Keratinocyte (primary cell): ENCODE measurements around the gene C6orf132. TPM values are rescaled to one million over a fixed set of nuclear protein-coding genes. Genes with fewer than 3 reads are reported as not detected.

Source experiments
- DNase-seq: peaks from one replicate; pipeline ENCODE4 v3.0.0-alpha.2; 2011; ENCODE audit warnings: low read depth, missing footprints, low spot score
- FAIRE-seq: peaks from 2 replicates; lab custom pipeline; 2011; peaks lifted over from hg19 to GRCh38; lab: Jason Lieb, UNC
- H2AFZ ChIP-seq: 2 replicates; pipeline ENCODE4 v1.6.0; 2012; ENCODE audit warnings: low read length, control low read depth, inconsistent platforms; ENCODE audit not compliant: control insufficient read depth
- H3K27ac ChIP-seq: 2 replicates; pipeline ENCODE4 v1.5.1; 2011; ENCODE audit warnings: low read length; ENCODE audit not compliant: control insufficient read depth, insufficient read depth
- H3K27me3 ChIP-seq: 3 replicates; pipeline ENCODE4 v1.6.0; 2011; ENCODE audit warnings: low read length; ENCODE audit not compliant: control insufficient read depth, insufficient read depth; ENCODE audit errors: extremely low read depth
- H3K36me3 ChIP-seq, 2 experiments: 2 replicates in 1 of 2; 3 replicates in 1 of 2; pipeline ENCODE4 v1.5.1; 2011; ENCODE audit warnings: low read length in 2 of 2, mild to moderate bottlenecking in 1 of 2; ENCODE audit not compliant: control insufficient read depth in 2 of 2, insufficient read depth in 2 of 2; ENCODE audit errors: extremely low read depth in 1 of 2
- H3K4me1 ChIP-seq: 3 replicates; pipeline ENCODE4 v1.5.1; 2011; ENCODE audit warnings: low read length; ENCODE audit not compliant: control insufficient read depth, insufficient read depth; ENCODE audit errors: extremely low read depth
- H3K4me2 ChIP-seq: 3 replicates; pipeline ENCODE4 v1.6.0; 2011; ENCODE audit warnings: low read depth, low read length; ENCODE audit not compliant: control insufficient read depth, insufficient read depth; ENCODE audit errors: extremely low read depth
- H3K4me3 ChIP-seq, 3 experiments: fragments of 200-600 bp in 1 of 3; sonication (generic) in 1 of 3; 2 replicates in 2 of 3; 3 replicates in 1 of 3; pipeline ENCODE4 v1.5.1; 2011 to 2016; ENCODE audit warnings: low read length in 3 of 3, mild to moderate bottlenecking in 3 of 3, control low read depth in 2 of 3, inconsistent platforms in 1 of 3, low read depth in 1 of 3, mixed read lengths in 1 of 3, mixed run types in 1 of 3, moderate library complexity in 1 of 3; ENCODE audit not compliant: control insufficient read depth in 2 of 3, insufficient read depth in 2 of 3; ENCODE audit errors: extremely low read depth in 1 of 3
- H3K79me2 ChIP-seq: 2 replicates; pipeline ENCODE4 v1.6.0; 2012; ENCODE audit warnings: low read length; ENCODE audit not compliant: control insufficient read depth, insufficient read depth
- H3K9ac ChIP-seq: 3 replicates; pipeline ENCODE4 v1.6.0; 2011; ENCODE audit warnings: low read length; ENCODE audit not compliant: control insufficient read depth, insufficient read depth; ENCODE audit errors: extremely low read depth
- H3K9me1 ChIP-seq: 3 replicates; pipeline ENCODE4 v1.6.0; 2011; ENCODE audit warnings: low read length; ENCODE audit not compliant: control insufficient read depth, insufficient read depth; ENCODE audit errors: extremely low read depth
- H3K9me3 ChIP-seq: 2 replicates; pipeline ENCODE4 v1.5.1; 2012; ENCODE audit warnings: low read depth, low read length; ENCODE audit not compliant: control insufficient read depth
- H4K20me1 ChIP-seq: 3 replicates; pipeline ENCODE4 v1.6.0; 2011; ENCODE audit warnings: low read length; ENCODE audit not compliant: control insufficient read depth, insufficient read depth; ENCODE audit errors: extremely low read depth
- EZH2 ChIP-seq: IDR thresholded peaks from one replicate; pipeline ENCODE4 v1.6.1; 2012; ENCODE audit warnings: inconsistent platforms, mild to moderate bottlenecking, low read length, moderate library complexity
- dilution Hi-C: fragments of 300-500 bp; cut with MboI; formaldehyde crosslinking; loops from one replicate; pipeline ENCODE4 v1.7.0; 2020; ENCODE audit warnings: low sequenced_read_pairs; ENCODE audit not compliant: extremely low pct_ligation_motif_present
- polyA plus RNA-seq, 5 experiments: library from polyadenylated mRNA; depleted of rRNA in 3 of 5; stranded (reverse) in 3 of 5; stranded (forward) in 1 of 5; unstranded in 1 of 5; fragments of >200 nt; gene quantifications; 1 replicate in 1 of 5; 2 replicates in 3 of 5; 3 replicates in 1 of 5; pipeline versions ENCODE4 v1.2.1 to v1.2.3, GENCODE V29; 2011 to 2012; ENCODE audit warnings: missing spikeins in 2 of 5, low read depth in 1 of 5, low replicate concordance in 1 of 5
- TF ChIP-seq, protein P1 (sequence below), 3 experiments: IDR thresholded peaks in 1 of 3; conservative IDR thresholded peaks in 1 of 3; optimal IDR thresholded peaks in 1 of 3; 2 replicates in 2 of 3; 3 replicates in 1 of 3; pipeline versions ENCODE3 to v1.5.1; 2011; ENCODE audit warnings: low read length in 3 of 3, mild to moderate bottlenecking in 3 of 3, moderate library complexity in 2 of 3, control low read depth in 1 of 3, inconsistent platforms in 1 of 3; ENCODE audit not compliant: insufficient read depth in 2 of 3; ENCODE audit errors: extremely low read depth in 1 of 3

C6orf132 gene
- polyA plus RNA-seq, 1 donor (not counting 4 experiments of a cell fraction or from before 2014, with no cell fraction given) = 11.8 TPM

- Histone ChIP-seq H3K4me2 (no peak overlapping the region), H3K4me3 (no peak overlapping the region), H3K27ac (no peak overlapping the region), H3K79me2 (no peaks in the 10 kb centered on the region), H2AFZ (no peak overlapping the region), H3K27me3 (no peaks in the 10 kb centered on the region), H4K20me1 (no peaks in the 10 kb centered on the region), H3K36me3 (peaks cover 11 to 24% of the 10 kb centered on the region in 2 experiments), H3K9ac (no peak overlapping the region), H3K9me1 (no peaks in the 10 kb centered on the region), H3K9me3 (no peaks in the 10 kb centered on the region), H3K4me1 (no peaks in the 10 kb centered on the region)
- FAIRE-seq (no peak), DNase-seq (no peak)
- TF ChIP-seq, protein P1, sequence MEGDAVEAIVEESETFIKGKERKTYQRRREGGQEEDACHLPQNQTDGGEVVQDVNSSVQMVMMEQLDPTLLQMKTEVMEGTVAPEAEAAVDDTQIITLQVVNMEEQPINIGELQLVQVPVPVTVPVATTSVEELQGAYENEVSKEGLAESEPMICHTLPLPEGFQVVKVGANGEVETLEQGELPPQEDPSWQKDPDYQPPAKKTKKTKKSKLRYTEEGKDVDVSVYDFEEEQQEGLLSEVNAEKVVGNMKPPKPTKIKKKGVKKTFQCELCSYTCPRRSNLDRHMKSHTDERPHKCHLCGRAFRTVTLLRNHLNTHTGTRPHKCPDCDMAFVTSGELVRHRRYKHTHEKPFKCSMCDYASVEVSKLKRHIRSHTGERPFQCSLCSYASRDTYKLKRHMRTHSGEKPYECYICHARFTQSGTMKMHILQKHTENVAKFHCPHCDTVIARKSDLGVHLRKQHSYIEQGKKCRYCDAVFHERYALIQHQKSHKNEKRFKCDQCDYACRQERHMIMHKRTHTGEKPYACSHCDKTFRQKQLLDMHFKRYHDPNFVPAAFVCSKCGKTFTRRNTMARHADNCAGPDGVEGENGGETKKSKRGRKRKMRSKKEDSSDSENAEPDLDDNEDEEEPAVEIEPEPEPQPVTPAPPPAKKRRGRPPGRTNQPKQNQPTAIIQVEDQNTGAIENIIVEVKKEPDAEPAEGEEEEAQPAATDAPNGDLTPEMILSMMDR (optimal IDR thresholded peaks at IDR 0.05 in 1 of 3, IDR thresholded peaks at IDR 0.05 in 1 of 3, conservative IDR thresholded peaks at IDR 0.05 in 1 of 3; ENCODE audit: extremely low read depth in 1 of 3, insufficient read depth in 2 of 3, low read length in 3 of 3) = no peak
- TF ChIP-seq EZH2 = no peak
- dilution Hi-C loops = no loop called here
Observed at GRCh38 chr6:42078386-42078785, 64.0 kb downstream of the C6orf132 start.

GRCh38 chr6:42075159-42075838 is 67.1 kb downstream of the C6orf132 start:
- H3K9me1 ChIP-seq = no peaks in the 10 kb centered on the region
- H3K4me1 ChIP-seq = no peaks in the 10 kb centered on the region
- no peak overlapping the region for H3K4me2 ChIP-seq
- H3K9ac ChIP-seq = no peak overlapping the region
- H3K79me2 ChIP-seq = no peaks in the 10 kb centered on the region
- FAIRE-seq = peak; percentile 81
- no peak overlapping the region for H2AFZ ChIP-seq
- TF ChIP-seq, protein P1 (optimal IDR thresholded peaks at IDR 0.05 in 1 of 3, IDR thresholded peaks at IDR 0.05 in 1 of 3, conservative IDR thresholded peaks at IDR 0.05 in 1 of 3; ENCODE audit: extremely low read depth in 1 of 3, insufficient read depth in 2 of 3, low read length in 3 of 3) = peak; percentile 79 to 86 (median 86)
- TF ChIP-seq EZH2 = no peak
- no peak overlapping the region for H3K4me3 ChIP-seq
- peaks cover 11 to 30% of the 10 kb centered on the region in 2 experiments for H3K36me3 ChIP-seq
- H4K20me1 ChIP-seq = no peaks in the 10 kb centered on the region
- H3K9me3 ChIP-seq = no peaks in the 10 kb centered on the region
- dilution Hi-C loops = no loop called here
- DNase-seq = no peak
- H3K27ac ChIP-seq = no peak overlapping the region
- H3K27me3 ChIP-seq = no peaks in the 10 kb centered on the region
